GM12875 (cell line): ENCODE measurements around the gene STARD9.

Source experiments
- H3K4me3 ChIP-seq: one replicate; pipeline ENCODE4 v1.5.1; 2011; ENCODE audit warnings: low read depth, low read length, control low read depth
- CTCF ChIP-seq: IDR thresholded peaks from 2 replicates; pipeline ENCODE4 v1.5.1; 2011; ENCODE audit warnings: low read depth, mild to moderate bottlenecking, control low read depth, inconsistent platforms, low read length, moderate library complexity, borderline replicate concordance; ENCODE audit not compliant: insufficient read depth

The STARD9 gene

DNA sequence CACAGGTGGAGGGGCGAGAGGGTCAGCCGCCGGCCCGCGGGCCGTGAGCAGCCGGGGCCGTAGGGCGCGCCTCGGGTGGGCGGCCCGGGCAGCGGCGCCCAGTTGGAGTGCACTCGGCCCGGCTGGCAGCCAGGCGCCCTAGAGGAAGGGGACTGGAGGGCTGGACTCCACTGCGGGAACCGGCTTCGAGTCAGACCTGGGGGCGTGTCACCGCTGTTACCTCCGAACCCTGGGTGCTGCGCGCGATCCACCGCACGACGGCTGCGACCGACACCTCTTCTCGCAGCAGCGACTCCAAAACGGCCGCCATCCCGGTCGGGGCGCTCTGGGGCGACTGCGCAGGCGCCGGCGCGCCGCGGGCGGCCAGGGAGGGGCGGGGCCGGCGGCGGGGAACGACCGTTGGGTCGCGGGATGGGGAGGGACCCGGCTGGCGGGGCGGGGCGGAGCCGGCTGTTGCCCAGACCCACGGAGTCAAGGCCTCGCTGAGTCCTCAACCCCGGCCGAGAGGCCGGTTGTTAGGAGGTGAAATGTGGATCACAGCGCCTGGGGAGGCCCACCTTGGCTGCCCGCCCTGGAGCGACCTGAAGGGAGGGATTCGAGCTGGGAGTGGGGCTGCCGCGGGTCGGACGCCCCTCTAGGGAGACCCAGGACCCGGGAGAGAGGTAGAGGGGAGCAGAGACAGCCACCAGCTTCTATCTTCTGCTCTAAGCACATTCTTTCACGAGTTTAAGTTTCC is 161.6 kb downstream of the STARD9 start, which contains the start of gene CDAN1:
CDAN1 (minus strand) TSS at position 336 of the 736 bp plus-strand sequence; CDS start at position 310, 26 bp downstream.
- peak within 1 kb of the TSS; percentile 80 for H3K4me3 ChIP-seq
- TF ChIP-seq CTCF, result no peak

- H3K4me3 ChIP-seq, result peak overlapping the region; percentile 54
- TF ChIP-seq CTCF, result no peak
Observed at GRCh38 chr15:42737529-42738328, 162.3 kb downstream of the STARD9 start.

DNA sequence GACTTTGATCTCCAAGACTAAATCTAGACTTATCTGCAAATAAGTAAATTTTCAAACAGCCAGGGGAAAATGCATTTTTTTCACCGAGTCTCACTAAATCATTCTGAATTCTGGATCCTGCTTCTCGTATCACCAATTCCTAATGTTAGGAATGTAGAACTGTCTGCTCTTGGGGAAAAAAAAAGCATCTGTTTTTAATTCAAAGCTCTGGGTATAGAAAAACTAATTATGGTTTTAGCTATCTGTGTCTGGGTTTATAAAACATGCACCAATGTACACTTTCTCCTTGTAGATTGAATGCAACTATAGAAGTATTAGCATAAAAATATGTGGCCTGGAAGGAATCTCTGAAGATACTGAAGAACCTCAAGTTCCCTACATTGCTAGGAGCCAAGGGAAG is 166.3 kb downstream of the STARD9 start:
- no peak for TF ChIP-seq CTCF
- H3K4me3 ChIP-seq, result no peak overlapping the region

DNA sequence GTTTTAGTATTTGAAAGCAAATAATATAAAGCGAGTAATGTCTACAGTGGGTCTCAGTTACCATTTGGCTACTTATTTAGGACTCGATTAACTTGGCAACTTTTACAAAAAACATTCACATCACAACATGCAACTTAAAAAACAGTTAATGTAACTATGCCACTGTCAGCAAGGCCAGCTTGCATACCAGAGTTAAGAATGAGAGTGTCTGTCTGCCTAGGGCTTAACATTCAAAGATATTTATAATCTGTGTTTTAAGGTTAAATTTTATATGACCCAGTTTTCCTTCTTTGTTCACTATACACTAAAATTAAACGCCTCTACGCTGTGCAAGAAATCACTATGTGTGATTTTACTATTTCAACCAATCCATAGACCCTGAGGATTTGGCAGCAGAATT is 166.7 kb downstream of the STARD9 start:
- no peak for TF ChIP-seq CTCF
- H3K4me3 ChIP-seq, result no peak overlapping the region

DNA sequence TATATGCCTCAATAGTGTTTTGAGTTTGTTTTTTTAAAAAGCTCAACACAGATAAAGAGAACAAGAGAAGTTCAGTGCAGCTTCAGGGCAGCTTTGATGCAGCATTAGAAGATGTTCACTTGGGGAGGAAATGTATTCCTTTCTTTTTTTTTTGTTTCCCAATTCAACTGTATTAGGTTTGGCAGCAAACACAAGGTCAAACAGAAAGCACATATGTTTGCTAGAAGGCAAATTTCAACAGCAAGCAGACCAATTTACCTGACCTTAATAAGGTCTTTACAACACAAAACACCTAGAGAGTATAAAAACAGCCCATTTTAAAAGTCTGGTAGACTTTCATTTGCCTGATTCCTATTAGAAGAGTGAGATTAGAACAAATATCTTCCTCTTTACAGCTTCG is 168.8 kb downstream of the STARD9 start:
- TF ChIP-seq CTCF, result no peak
- H3K4me3 ChIP-seq, result no peak overlapping the region

DNA sequence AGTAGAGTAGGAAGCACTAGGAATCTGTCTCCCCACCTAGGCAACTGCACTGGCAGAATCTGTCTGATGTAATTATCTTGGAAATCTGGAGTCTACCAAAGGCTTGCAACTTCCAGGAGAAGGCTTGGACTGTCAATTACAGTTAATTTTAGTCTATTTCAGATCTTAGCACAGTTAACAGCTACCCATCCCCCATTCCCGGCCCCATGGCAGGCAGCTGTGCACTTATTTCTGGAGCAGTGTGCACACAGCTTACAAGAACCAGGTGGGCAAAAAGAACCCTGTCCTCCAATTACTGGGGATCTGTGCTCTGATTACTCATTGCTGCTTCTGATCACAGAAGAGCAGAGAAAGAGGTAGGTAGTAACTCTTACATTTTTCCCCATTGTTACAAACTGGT is 173.9 kb downstream of the STARD9 start:
- no peak for TF ChIP-seq CTCF

More for the DNA sequence above, 173.9 kb downstream of the STARD9 start:
- H3K4me3 ChIP-seq, result no peak overlapping the region
